ENCODE results near the gene MCM7.

MCM7 gene

DNA sequence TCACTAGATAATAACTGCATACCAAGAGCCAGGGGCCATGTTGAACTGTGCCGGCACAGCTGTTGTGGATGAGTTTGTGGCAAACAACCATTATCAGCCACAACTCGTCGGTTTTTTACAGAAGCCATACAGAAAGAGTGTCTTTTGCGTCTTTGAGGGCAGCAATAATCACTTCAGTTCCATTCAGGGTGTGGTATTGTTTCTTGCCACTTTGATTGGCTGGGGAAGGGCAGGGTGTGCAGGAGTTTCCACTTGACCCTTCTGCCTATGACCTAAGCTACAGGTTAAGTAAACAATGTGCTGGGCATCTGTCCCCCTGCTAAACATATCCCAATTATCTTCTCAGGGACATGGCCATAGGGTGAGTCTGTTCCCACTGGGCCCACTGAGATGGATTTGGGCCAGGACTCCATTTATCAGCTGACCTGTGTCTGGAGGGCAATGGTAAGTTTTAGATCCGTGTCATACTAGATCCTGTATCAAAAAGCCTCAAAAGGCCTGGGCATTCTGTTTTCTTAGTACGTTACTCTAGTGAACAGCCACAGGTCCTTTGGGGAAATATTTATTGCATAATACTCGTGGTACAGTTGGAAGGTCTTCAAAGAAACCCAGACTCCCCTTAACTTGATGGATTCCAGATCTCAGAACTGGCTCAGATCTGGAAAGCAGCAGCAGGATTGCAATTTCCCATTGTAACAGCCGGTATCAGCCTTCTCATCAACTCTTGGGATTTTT lies 35.6 kb downstream of the MCM7 start:
- DNase-seq: no peak

DNA sequence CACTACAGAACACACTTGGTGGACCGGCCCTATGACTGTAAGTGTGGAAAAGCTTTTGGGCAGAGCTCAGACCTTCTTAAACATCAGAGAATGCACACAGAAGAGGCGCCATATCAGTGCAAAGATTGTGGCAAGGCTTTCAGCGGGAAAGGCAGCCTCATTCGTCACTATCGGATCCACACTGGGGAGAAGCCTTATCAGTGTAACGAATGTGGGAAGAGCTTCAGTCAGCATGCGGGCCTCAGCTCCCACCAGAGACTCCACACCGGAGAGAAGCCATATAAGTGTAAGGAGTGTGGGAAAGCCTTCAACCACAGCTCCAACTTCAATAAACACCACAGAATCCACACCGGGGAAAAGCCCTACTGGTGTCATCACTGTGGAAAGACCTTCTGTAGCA lies 37.0 kb downstream of the MCM7 start:
- no peak for DNase-seq

DNA sequence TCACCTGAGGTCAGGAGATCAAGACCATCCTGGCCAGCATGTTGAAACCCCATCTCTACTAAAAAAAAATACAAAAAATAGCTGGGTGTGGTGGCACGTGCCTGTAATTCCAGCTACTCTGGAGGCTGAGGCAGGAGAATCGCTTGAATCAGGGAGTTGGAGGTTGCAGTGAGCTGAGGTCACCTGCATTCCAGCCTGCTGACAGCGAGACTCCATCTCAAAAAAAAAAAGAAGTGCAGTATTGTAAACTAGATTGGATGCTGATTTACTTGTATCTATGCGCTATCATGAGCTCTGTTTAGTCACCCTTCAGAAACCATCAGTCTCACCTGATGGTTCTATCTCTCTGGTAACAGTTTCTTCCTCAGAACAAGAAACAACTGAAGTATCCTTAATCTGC lies 37.8 kb downstream of the MCM7 start:
- DNase-seq: no peak

DNA sequence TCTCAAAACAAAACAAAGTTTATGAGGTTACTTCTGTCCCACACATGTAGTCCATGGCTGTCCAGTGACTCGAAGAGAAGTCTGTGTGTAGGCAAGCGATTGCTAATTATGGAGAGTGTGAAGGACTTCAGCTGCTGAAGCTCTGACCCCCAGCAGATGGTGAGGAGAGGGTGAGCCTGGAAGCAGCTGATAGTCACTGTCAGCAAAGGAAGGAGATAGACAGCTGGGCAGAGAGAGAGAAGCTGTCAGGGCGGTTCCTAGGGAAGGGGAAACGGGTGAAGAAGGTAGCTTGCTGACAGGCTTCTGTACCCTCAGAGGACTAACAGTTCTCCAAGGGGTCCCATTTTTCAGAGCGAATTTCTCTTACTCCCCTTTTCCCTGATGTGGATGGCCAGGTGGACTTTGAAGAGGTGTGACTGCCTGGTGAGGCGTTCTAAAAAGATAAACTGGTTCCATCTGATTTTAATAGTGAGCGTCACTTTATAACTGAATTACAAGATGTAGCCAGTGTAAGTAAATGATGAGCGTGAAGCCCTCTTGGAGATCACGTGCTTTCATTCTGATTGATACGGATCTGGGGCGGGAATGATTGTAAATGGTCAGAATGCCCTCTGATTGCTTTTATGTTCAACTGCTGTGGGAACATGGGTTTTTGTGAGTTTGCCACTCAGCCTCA lies 39.5 kb downstream of the MCM7 start:
- DNase-seq: no peak

- no peak for DNase-seq
These were observed 41.9 kb downstream of the MCM7 start for GRCh38 chr7:100059251-100059739.

- no peak for DNase-seq
These were observed 44.2 kb downstream of the MCM7 start for GRCh38 chr7:100057006-100057405.

DNA sequence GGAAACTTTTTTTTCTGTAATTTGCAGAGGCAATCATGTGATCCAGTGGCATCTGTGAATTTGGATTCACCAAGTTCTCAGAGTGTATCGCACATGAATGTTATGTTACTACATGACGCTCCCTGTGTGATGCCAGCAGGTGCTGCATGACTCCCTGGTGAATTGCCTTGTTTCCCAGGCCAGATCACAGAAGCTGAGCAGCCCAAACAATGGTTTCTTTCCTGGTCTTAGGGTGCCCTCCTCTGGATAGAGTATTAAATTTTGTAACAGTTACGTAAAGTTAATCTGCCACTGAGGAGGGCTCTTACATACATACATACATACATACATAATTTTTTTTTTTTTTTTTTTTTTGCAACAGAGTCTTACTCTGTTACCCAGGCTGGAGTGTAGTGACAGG lies 48.0 kb downstream of the MCM7 start:
- DNase-seq: peak in 2 of 5 donors; percentile 8 to 38

DNA sequence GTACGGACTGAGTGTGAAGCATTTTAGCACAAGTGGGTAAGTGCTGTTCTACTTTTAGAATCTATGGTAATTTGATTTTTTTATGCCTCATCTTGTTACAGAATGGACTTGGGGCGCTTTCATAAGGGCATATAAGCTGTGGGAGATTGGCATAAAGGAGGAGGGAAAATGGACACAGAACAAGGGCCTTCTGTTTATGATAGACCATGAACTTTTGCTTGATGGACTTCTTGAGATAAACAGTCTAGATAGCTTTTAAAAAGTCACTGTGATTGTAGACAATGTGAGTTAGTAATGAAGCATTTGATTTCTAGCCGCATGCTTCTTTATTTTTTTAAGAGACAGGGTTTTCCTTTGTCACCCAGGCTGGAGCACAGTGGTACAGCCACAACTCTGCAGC lies 49.6 kb downstream of the MCM7 start:
- DNase-seq: no peak

DNA sequence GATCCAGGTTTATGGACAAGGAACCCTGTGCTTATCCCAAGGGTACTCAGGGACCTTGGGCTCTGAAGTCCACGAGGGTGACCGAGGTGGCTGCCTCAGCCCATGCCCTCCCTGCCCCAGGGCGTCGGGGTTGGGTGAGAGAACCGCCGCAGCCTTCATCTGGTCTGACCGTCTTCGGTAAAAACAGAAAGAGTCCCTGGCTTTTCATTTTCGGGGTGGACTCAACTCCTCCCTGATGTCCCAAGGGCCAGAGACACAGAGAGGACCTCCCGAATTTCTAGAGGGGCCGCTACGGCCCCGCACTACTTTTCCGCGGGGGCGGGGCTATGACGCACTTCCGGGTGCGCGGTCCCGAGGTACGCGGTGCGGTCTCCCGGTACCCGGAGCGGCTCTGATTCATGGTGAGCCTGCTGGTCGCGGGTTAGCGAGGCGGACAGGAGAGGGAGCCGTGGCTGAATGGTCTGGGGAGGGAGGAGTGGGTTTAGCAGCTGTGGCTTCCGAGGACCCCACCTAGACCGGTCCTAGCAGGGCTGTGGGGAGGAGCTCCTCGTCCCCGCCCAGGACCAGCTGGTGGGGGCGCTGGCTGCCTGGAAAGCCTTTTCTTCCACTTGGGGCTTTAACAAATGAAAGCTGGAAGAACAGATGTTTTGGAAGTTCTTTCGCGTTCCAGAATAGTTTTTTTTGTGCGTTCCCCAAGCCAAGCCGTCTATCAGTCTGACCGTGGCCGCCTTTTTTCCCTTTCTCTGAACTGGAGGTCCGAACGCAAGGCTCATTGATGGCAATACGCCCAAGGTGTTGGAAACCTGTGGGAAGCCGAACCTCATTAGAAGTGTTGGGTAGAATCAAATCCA lies 51.5 kb downstream of the MCM7 start, which contains the start of gene ZSCAN21:
Gene ZSCAN21 (plus strand): TSS at position 334 of the 851 bp plus-strand sequence. CDS start 7,233 bp downstream, outside the sequence.
- peak; percentile 58 to 78 (median 72) for DNase-seq

DNA sequence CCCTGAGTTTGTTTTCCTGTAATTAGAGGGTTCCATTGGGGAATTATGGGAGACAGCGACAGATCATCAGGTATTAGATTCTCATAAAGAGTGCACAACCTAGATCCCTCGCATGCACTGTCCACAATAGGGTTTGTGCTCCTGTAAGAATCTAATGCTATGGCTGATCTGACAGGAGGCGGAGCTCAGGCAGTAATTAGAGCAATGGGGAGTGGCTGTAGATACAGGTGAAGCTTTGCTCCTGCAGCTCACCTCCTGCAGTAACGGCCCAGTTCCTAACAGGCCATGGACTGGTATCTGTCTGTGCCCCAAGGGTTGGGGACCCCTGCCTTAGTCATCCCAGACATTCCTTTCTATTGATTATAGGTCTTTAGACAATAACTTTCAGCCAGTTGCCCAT lies 52.5 kb downstream of the MCM7 start:
- no peak for DNase-seq

DNA sequence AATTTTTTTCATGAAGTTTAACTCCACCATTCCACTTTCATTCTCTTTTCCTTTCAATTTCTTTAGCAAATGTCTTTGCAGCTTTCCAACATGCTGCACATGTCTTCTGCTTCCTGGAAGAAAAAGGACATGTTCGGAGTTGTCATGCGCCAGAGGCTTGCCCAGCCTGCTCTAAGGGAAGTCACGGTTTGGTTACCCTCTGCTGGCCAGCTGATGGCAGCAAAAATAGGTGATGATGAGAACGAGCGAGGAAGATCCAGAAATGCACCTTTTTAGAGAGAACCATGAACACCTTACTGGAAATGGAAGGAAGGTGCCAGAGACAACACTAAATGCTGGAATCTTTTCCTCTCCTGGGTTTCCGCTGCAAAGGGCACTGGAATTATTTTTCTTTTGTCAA lies 56.5 kb downstream of the MCM7 start:
- DNase-seq: no peak

Measured in T-helper 1 cell (primary cell).